ENCODE measurements around the gene SLC9A7.

- TF ChIP-seq POLR2A (IDR thresholded peaks at IDR 0.05; ENCODE audit: low read length) = no peak
- no peak for TF ChIP-seq GATA1 (IDR thresholded peaks at IDR 0.05; ENCODE audit: low read depth, low read length)
Measured at GRCh38 chrX:46715530-46715929, 43.4 kb downstream of the SLC9A7 start.

All from erythroblast (primary cell).